Measurements from ENCODE around the gene ZBTB40. TPM values are rescaled to one million over a fixed set of nuclear protein-coding genes. Genes with fewer than 3 reads are reported as not detected.

Gene ZBTB40
- polyA plus RNA-seq, 3 donors: 1.1 to 17.8 (median 1.3) TPM

GRCh38 chr1:22488319-22488718 lies 36.7 kb downstream of the ZBTB40 start:
- peaks cover 0 to 2% (median 0%) of the 10 kb centered on the region in 3 donors for H3K27me3 Mint-ChIP-seq (ENCODE audit: low read depth in 3 of 3)
- peaks cover 6 to 16% (median 13%) of the 10 kb centered on the region in 7 donors for H3K9me3 Mint-ChIP-seq
- no peaks in the 10 kb centered on the region for H3K27me3 ChIP-seq (ENCODE audit: control insufficient read depth in 2 of 2, insufficient read depth in 2 of 2, low read length in 2 of 2)
- H3K79me2 ChIP-seq (ENCODE audit: insufficient read depth, low read length): peaks cover 41% of the 10 kb centered on the region
- H3K36me3 Mint-ChIP-seq: peaks cover 21 to 35% of the 10 kb centered on the region in 2 donors
- no peak overlapping the region for H3K4me2 ChIP-seq (replicated peaks; ENCODE audit: extremely low read depth, low read length, poor library complexity, severe bottlenecking)
- peaks cover 20 to 37% of the 10 kb centered on the region in 2 donors for H3K36me3 ChIP-seq (replicated peaks in 1 of 2; ENCODE audit: control insufficient read depth in 1 of 2, insufficient read depth in 2 of 2, low read length in 2 of 2)
- peaks cover 0 to 12% of the 10 kb centered on the region in 2 donors for H3K9me3 ChIP-seq (replicated peaks in 1 of 2; ENCODE audit: control insufficient read depth in 1 of 2, insufficient read depth in 1 of 2, low read length in 2 of 2)
- no peak overlapping the region for H3K4me3 ChIP-seq (replicated peaks in 1 of 3; ENCODE audit: low read depth in 2 of 3, low read length in 3 of 3)
- WGBS (ENCODE audit: insufficient coverage): 100% methylated on average over 4 of the region's 5 CpGs
- H3K27ac ChIP-seq (ENCODE audit: low read depth in 1 of 2, low read length in 2 of 2): no peak overlapping the region
- H3K4me1 Mint-ChIP-seq: peaks cover 7% of the 10 kb centered on the region
- TF ChIP-seq CTCF (IDR thresholded peaks at IDR 0.05): no peak
- H3K4me1 ChIP-seq (ENCODE audit: control insufficient read depth in 1 of 2, insufficient read depth in 2 of 2, low read length in 2 of 2): peaks cover 8% of the 10 kb centered on the region in 2 donors
- DNase-seq: no peak
- no peak overlapping the region for H3K27ac Mint-ChIP-seq
- no peak overlapping the region for H3K9ac ChIP-seq (ENCODE audit: insufficient read depth, low read length, poor library complexity, severe bottlenecking)
- intact Hi-C loops (cut with micrococcal nuclease): no loop called here
- H2AFZ ChIP-seq (ENCODE audit: insufficient read depth, low read depth, low read length, poor library complexity, severe bottlenecking): no peak overlapping the region
- H4K20me1 ChIP-seq (ENCODE audit: insufficient read depth, low read length): peaks cover 42% of the 10 kb centered on the region
- no peak overlapping the region for H3K4me3 Mint-ChIP-seq

GRCh38 chr1:22489278-22489677 lies 37.6 kb downstream of the ZBTB40 start:
- Histone ChIP-seq H3K36me3 (replicated peaks in 1 of 2; ENCODE audit: control insufficient read depth in 1 of 2, insufficient read depth in 2 of 2, low read length in 2 of 2) (peaks cover 20 to 41% of the 10 kb centered on the region in 2 donors), H3K9ac (ENCODE audit: insufficient read depth, low read length, poor library complexity, severe bottlenecking) (no peak overlapping the region), H3K27ac (ENCODE audit: low read depth in 1 of 2, low read length in 2 of 2) (no peak overlapping the region), H3K9me3 (replicated peaks in 1 of 2; ENCODE audit: control insufficient read depth in 1 of 2, insufficient read depth in 1 of 2, low read length in 2 of 2) (peaks cover 0 to 5% of the 10 kb centered on the region in 2 donors), H3K4me2 (replicated peaks; ENCODE audit: extremely low read depth, low read length, poor library complexity, severe bottlenecking) (no peak overlapping the region), H4K20me1 (ENCODE audit: insufficient read depth, low read length) (peaks cover 42% of the 10 kb centered on the region), H2AFZ (ENCODE audit: insufficient read depth, low read depth, low read length, poor library complexity, severe bottlenecking) (no peak overlapping the region), H3K4me1 (ENCODE audit: control insufficient read depth in 1 of 2, insufficient read depth in 2 of 2, low read length in 2 of 2) (peaks cover 12 to 13% of the 10 kb centered on the region in 2 donors), H3K27me3 (ENCODE audit: control insufficient read depth in 2 of 2, insufficient read depth in 2 of 2, low read length in 2 of 2) (no peaks in the 10 kb centered on the region), H3K79me2 (ENCODE audit: insufficient read depth, low read length) (peaks cover 33% of the 10 kb centered on the region), H3K4me3 (replicated peaks in 1 of 3; ENCODE audit: low read depth in 2 of 3, low read length in 3 of 3) (no peak overlapping the region)
- peaks cover 24 to 37% of the 10 kb centered on the region in 2 donors for H3K36me3 Mint-ChIP-seq
- H3K9me3 Mint-ChIP-seq: peaks cover 1 to 11% (median 6%) of the 10 kb centered on the region in 7 donors
- no peak overlapping the region for H3K4me3 Mint-ChIP-seq
- no peak for TF ChIP-seq CTCF (IDR thresholded peaks at IDR 0.05)
- peaks cover 0 to 2% (median 0%) of the 10 kb centered on the region in 3 donors for H3K27me3 Mint-ChIP-seq (ENCODE audit: low read depth in 3 of 3)
- 91% methylated on average over 1 of the region's 6 CpGs for WGBS (ENCODE audit: insufficient coverage)
- intact Hi-C loops (cut with micrococcal nuclease): no loop called here
- H3K27ac Mint-ChIP-seq: no peak overlapping the region
- peaks cover 16% of the 10 kb centered on the region for H3K4me1 Mint-ChIP-seq
- DNase-seq: no peak
